Esophagus (tissue), 2 donors: ENCODE measurements around the gene COLGALT1. TPM values are rescaled to one million over a fixed set of nuclear protein-coding genes. Genes with fewer than 3 reads are reported as not detected.
"Not testable (repeated sequence)": the region's sequence is repeated elsewhere in the genome, so short reads cannot be mapped to it uniquely, and the experiment has no call there.

ENCODE experiments used
- H3K27ac ChIP-seq, 2 donors: one replicate each; pipeline ENCODE4 v1.5.1; 2013; ENCODE audit warnings: low read depth in 2 of 2, mild to moderate bottlenecking in 2 of 2, inconsistent platforms in 1 of 2, low read length in 1 of 2, moderate library complexity in 1 of 2
- H3K27me3 ChIP-seq, 2 donors: one replicate each; pipeline ENCODE4 v1.6.1; 2013; ENCODE audit warnings: low read length in 2 of 2, control low read depth in 1 of 2, mild to moderate bottlenecking in 1 of 2; ENCODE audit not compliant: insufficient read depth in 2 of 2, control insufficient read depth in 1 of 2
- H3K36me3 ChIP-seq, 2 donors: one replicate each; pipeline ENCODE4 v1.6.1; 2013; ENCODE audit warnings: low read length in 1 of 2; ENCODE audit not compliant: control insufficient read depth in 2 of 2, insufficient read depth in 2 of 2
- H3K4me1 ChIP-seq, 2 donors: one replicate each; pipeline ENCODE4 v1.6.1; 2013; ENCODE audit warnings: low read length in 1 of 2; ENCODE audit not compliant: control insufficient read depth in 2 of 2, insufficient read depth in 2 of 2
- H3K4me3 ChIP-seq, 2 donors: one replicate each; pipeline ENCODE4 v1.5.1; 2013; ENCODE audit warnings: low read length in 2 of 2, mild to moderate bottlenecking in 2 of 2, low read depth in 1 of 2, moderate library complexity in 1 of 2
- H3K9me3 ChIP-seq, 2 donors: one replicate each; pipeline ENCODE4 v1.6.1; 2013; ENCODE audit warnings: mild to moderate bottlenecking in 2 of 2, low read depth in 1 of 2, low read length in 1 of 2, moderate library complexity in 1 of 2; ENCODE audit not compliant: control insufficient read depth in 2 of 2, insufficient read depth in 1 of 2
- WGBS, 2 donors: extraction: QIAGEN DNeasy Blood & Tissue Kit; methylation state at CpG; one replicate each; pipeline ENCODE4 v1.1.7; 2013; 5-methylcytosine and 5-hydroxymethylcytosine counted together
- polyA plus RNA-seq, 2 donors: library from polyadenylated mRNA; stranded (reverse); fragments of 200-250 nt; gene quantifications; one replicate each; pipeline ENCODE4 v1.2.3, GENCODE V29; 2013
- donor health status: healthy with polysubstance abuse.
- donor health status: Bipolar disorder and iron deficiency.

COLGALT1 gene
- polyA plus RNA-seq, 2 donors = 23.6 to 24.8 TPM

DNA sequence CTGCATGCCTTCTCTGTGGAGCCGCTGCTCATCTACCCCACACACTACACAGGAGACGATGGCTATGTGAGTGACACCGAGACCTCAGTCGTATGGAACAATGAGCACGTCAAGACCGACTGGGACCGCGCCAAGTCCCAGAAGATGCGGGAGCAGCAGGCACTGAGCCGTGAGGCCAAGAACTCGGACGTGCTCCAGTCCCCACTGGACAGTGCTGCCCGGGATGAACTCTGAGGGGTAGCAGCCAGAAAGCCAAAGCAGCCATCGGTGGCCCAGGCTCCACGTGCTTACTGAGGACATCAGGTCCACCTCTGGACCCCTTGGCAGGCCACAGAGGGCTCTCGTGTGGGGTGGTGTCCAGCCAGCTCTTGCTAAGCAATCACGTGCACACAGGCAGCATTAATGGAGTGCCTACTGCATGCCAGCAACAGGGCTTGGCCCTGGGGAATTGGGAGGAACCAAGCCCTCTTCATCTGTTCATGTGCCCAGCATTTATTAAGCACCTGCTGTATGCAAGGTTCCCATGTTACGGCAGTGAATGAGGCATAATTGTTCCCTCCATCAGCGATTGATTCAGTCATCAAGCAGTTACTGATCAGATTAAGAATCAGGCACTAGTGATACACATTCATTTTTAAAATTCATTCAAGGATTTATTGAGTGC is 25.9 kb downstream of the COLGALT1 start:
- no peak overlapping the region for H3K27ac ChIP-seq
- peaks cover 15 to 34% of the 10 kb centered on the region in 2 donors for H3K36me3 ChIP-seq
- 84 to 88% methylated on average over 19 of the region's 19 CpGs for WGBS, 2 donors

DNA sequence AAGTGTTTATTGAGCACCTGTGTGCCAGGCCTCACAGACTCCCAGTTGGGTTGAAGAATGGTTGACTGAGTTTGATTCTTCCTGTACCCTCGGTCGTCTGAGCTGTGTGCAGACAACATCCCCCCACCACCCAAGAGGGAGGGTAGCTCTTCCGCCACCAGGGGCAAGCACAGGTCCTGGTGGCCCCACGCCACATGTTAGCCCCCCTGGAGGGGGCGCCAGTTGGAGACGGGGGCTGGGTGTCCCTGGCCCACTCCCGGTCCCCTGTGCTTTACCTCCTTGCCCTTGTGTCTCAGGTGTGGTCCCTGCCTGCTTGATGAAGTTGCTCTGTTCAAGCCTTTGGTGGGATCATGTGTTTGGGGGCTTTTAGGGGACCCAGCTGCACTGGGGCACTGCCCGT is 27.2 kb downstream of the COLGALT1 start:
- Histone ChIP-seq H3K27me3 (no peaks in the 10 kb centered on the region), H3K27ac (no peak overlapping the region), H3K9me3 (peaks cover 0 to 4% of the 10 kb centered on the region in 2 donors), H3K4me3 (no peak overlapping the region), H3K36me3 (peaks cover 15 to 27% of the 10 kb centered on the region in 2 donors), H3K4me1 (peaks cover 0 to 9% of the 10 kb centered on the region in 2 donors)
- WGBS, 2 donors = 77 to 83% methylated on average over 7 to 8 of the region's 8 CpGs

More for the DNA sequence above, 25.9 kb downstream of the COLGALT1 start:
- Histone ChIP-seq H3K4me1 (peaks cover 0 to 9% of the 10 kb centered on the region in 2 donors), H3K9me3 (peaks cover 0 to 4% of the 10 kb centered on the region in 2 donors), H3K27me3 (no peaks in the 10 kb centered on the region), H3K4me3 (no peak overlapping the region)

GRCh38 chr19:17584132-17584531 is 28.7 kb downstream of the COLGALT1 start:
- peaks cover 0 to 4% of the 10 kb centered on the region in 2 donors for H3K9me3 ChIP-seq
- H3K4me1 ChIP-seq = peaks cover 0 to 9% of the 10 kb centered on the region in 2 donors
- no peaks in the 10 kb centered on the region for H3K27me3 ChIP-seq
- 63 to 64% methylated on average over 3 of the region's 3 CpGs for WGBS, 2 donors
- no peak overlapping the region for H3K4me3 ChIP-seq
- H3K36me3 ChIP-seq = peaks cover 7 to 20% of the 10 kb centered on the region in 2 donors
- no peak overlapping the region for H3K27ac ChIP-seq

GRCh38 chr19:17585395-17585794 is 29.9 kb downstream of the COLGALT1 start:
- H3K36me3 ChIP-seq = peaks cover 7 to 16% of the 10 kb centered on the region in 2 donors
- H3K9me3 ChIP-seq, H3K27ac ChIP-seq, H3K27me3 ChIP-seq, H3K4me3 ChIP-seq, H3K4me1 ChIP-seq: not testable (repeated sequence)
- WGBS, 2 donors = 61 to 66% methylated on average over 7 of the region's 7 CpGs

- WGBS, 2 donors = 57 to 67% methylated on average over 1 of the region's 1 CpG
- no peaks in the 10 kb centered on the region for H3K9me3 ChIP-seq
- H3K27ac ChIP-seq = no peak overlapping the region
- no peaks in the 10 kb centered on the region for H3K36me3 ChIP-seq
- no peak overlapping the region for H3K4me3 ChIP-seq
- H3K27me3 ChIP-seq = no peaks in the 10 kb centered on the region
- peaks cover 0 to 2% of the 10 kb centered on the region in 2 donors for H3K4me1 ChIP-seq
These were observed 35.4 kb downstream of the COLGALT1 start for GRCh38 chr19:17590866-17591265.

DNA sequence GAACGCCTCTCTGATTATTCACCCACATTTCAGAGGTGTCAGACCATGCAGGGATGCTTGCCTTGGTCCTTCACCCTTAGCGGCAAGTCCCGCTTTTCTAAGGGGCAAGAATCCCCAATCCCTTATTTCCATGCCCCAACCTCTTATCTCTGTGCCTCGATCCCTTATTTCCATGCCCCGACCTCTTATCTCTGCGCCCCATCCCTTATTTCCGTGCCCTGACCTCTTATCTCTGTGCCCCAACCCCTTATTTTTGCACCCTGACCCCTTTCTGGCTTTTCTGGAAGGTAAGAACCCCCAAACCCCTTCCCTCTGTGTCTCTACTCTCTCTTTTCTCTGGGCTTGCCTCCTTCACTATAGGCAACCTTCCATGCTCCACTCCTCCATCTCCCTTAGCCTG is 38.8 kb downstream of the COLGALT1 start:
- H3K4me3 ChIP-seq, H3K9me3 ChIP-seq, H3K4me1 ChIP-seq, H3K27ac ChIP-seq, H3K36me3 ChIP-seq, H3K27me3 ChIP-seq: not testable (repeated sequence)
- 78 to 82% methylated on average over 7 of the region's 7 CpGs for WGBS, 2 donors

DNA sequence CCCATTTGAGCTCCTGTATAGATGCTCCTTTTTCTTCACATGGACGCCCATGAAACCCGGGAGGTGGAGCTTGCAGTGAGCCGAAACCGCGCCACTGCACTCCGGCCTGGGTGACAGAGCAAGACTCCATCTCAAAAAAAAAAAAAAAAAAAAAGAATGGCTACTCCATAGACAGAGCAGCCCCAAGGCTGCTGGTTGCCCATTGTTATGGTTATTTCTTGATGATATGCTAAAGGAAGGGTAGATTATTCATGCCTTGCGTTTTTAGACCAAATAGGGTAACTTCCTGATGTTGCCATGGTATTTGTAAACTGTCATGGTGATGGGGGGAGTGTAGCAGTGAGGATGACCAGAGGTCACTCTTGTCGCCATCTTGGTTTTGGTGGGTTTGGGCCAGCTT is 42.6 kb downstream of the COLGALT1 start:
- not testable (repeated sequence) for H3K4me3 ChIP-seq, H3K27me3 ChIP-seq, H3K27ac ChIP-seq, H3K4me1 ChIP-seq, H3K9me3 ChIP-seq, H3K36me3 ChIP-seq
- 84 to 85% methylated on average over 8 of the region's 8 CpGs for WGBS, 2 donors

DNA sequence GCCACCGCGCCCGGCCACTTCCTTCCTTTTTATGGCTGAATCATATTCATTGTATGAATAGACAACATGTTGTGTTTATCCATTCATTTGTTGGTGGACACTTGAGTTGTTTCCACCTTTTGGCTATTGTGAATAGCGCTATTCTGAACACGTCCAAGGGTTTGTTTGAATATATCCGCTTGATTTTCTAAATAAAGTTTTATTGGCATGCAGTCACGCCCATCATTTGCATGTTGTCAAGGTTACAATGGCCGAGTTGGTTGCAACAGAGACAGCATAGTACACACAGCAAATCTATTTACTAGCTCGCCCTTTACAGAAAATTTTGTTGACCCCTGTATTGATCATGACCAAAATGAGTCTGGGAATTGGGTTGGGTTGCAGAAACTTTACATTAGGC is 43.5 kb downstream of the COLGALT1 start:
- H3K27ac ChIP-seq = no peak overlapping the region
- no peaks in the 10 kb centered on the region for H3K4me1 ChIP-seq
- H3K27me3 ChIP-seq = no peaks in the 10 kb centered on the region
- no peaks in the 10 kb centered on the region for H3K36me3 ChIP-seq
- no peaks in the 10 kb centered on the region for H3K9me3 ChIP-seq
- H3K4me3 ChIP-seq = no peak overlapping the region
- WGBS, 2 donors = 72% methylated on average over 9 of the region's 9 CpGs

DNA sequence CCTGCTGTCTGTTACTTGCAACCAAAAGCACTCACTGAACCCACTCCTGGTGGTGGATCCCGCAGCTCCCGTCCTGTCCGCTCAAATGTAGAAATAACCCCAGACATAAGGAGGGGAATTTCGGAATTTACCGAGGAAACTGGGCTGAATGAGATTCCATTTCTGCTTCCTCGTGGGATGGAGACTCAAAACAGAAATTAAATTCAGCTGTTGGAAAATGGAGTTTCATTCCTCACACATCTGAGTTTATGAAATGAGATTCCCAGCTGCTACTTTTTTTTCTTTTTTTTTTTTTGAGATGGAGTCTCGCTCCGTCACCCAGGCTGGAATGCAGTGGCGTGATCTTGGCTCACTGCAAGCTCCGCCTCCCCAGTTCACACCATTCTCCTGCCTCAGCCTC is 44.3 kb downstream of the COLGALT1 start:
- Histone ChIP-seq H3K36me3 (no peaks in the 10 kb centered on the region), H3K9me3 (no peaks in the 10 kb centered on the region), H3K27me3 (no peaks in the 10 kb centered on the region), H3K27ac (no peak overlapping the region), H3K4me1 (no peaks in the 10 kb centered on the region), H3K4me3 (no peak overlapping the region)
- WGBS, 2 donors = 69% methylated on average over 10 of the region's 10 CpGs

DNA sequence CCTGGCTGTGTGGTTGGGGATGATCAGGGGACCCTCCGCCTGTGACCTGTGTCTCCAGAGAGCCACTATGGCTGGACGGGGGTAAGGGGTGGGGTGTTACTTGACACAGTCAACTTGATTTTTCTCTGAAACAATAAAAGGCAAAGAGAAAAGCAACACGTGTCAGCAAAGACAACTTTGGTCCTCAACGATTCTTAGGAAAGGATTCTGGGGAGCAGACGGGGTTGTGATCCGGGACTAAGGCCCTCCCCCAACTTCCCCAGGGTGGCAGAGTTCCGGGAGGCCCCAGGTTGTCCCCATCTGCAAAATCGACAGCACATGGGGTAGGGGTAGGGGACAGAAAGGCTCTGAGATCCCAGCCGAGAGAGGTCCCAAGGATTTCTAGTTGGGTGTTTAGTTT is 46.2 kb downstream of the COLGALT1 start:
- no peak overlapping the region for H3K4me3 ChIP-seq
- H3K27me3 ChIP-seq = no peaks in the 10 kb centered on the region
- WGBS, 2 donors = 16 to 23% methylated on average over 9 of the region's 9 CpGs
- H3K27ac ChIP-seq = no peak overlapping the region
- H3K9me3 ChIP-seq = peaks cover 0 to 3% of the 10 kb centered on the region in 2 donors
- H3K36me3 ChIP-seq = no peaks in the 10 kb centered on the region
- H3K4me1 ChIP-seq = peaks cover 5 to 8% of the 10 kb centered on the region in 2 donors
